Measurements from ENCODE around the gene WDFY1.
A peak's percentile ranks its signal among the peaks of the same experiment; 100 is the strongest.
"Not testable (repeated sequence)": the region's sequence is repeated elsewhere in the genome, so short reads cannot be mapped to it uniquely, and the experiment has no call there.

WDFY1 gene

DNA sequence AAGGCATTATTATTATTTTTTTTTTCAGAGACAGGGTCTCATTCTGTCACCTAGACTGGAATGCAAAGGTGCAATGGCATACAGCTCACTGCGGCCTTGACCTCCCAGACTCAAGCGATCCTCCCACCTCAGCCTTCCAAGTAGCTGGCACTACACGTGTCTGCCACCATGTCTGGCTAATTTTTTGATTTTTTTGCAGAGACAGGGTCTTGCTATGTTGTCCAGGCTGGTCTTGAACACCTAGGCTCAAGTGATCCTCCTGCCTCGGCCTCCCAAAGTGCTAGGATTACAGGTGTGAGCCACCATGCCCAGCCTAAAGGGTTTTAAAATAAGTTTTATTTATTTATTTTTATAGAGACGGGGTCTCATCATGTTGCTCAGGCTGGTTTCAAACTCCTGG lies 62.4 kb downstream of the WDFY1 start:
- H3K4me3 ChIP-seq (ENCODE audit: control insufficient read depth, low read depth, low read length) = no peak overlapping the region
- DNase-seq (ENCODE audit: low read depth) = no peak
- TF ChIP-seq, protein P1, sequence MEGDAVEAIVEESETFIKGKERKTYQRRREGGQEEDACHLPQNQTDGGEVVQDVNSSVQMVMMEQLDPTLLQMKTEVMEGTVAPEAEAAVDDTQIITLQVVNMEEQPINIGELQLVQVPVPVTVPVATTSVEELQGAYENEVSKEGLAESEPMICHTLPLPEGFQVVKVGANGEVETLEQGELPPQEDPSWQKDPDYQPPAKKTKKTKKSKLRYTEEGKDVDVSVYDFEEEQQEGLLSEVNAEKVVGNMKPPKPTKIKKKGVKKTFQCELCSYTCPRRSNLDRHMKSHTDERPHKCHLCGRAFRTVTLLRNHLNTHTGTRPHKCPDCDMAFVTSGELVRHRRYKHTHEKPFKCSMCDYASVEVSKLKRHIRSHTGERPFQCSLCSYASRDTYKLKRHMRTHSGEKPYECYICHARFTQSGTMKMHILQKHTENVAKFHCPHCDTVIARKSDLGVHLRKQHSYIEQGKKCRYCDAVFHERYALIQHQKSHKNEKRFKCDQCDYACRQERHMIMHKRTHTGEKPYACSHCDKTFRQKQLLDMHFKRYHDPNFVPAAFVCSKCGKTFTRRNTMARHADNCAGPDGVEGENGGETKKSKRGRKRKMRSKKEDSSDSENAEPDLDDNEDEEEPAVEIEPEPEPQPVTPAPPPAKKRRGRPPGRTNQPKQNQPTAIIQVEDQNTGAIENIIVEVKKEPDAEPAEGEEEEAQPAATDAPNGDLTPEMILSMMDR (IDR thresholded peaks at IDR 0.05; ENCODE audit: control insufficient read depth, insufficient read depth, low read depth, low read length, missing control alignments) = no peak

DNA sequence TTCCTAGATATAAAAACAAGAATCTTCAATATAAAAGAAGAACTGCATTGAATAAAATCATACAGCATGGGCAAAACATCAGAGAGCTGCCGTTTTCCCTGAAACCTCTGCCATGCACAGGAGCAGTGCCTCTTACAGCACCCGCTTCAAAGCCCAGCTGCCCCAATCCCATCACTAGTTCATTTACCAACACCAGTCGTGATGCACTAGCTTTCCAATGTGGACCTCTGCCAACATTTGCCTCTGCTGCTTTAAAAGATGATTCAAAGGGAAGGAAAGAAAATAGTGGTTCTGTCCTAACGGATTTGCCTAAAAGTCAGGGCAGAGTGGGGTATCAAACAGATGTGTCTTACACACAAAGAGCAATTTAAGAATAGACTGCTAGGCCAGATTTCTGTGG lies 64.3 kb downstream of the WDFY1 start:
- TF ChIP-seq, protein P1 (IDR thresholded peaks at IDR 0.05; ENCODE audit: control insufficient read depth, insufficient read depth, low read depth, low read length, missing control alignments) = no peak
- H3K4me3 ChIP-seq (ENCODE audit: control insufficient read depth, low read depth, low read length) = no peak overlapping the region
- DNase-seq (ENCODE audit: low read depth) = no peak

DNA sequence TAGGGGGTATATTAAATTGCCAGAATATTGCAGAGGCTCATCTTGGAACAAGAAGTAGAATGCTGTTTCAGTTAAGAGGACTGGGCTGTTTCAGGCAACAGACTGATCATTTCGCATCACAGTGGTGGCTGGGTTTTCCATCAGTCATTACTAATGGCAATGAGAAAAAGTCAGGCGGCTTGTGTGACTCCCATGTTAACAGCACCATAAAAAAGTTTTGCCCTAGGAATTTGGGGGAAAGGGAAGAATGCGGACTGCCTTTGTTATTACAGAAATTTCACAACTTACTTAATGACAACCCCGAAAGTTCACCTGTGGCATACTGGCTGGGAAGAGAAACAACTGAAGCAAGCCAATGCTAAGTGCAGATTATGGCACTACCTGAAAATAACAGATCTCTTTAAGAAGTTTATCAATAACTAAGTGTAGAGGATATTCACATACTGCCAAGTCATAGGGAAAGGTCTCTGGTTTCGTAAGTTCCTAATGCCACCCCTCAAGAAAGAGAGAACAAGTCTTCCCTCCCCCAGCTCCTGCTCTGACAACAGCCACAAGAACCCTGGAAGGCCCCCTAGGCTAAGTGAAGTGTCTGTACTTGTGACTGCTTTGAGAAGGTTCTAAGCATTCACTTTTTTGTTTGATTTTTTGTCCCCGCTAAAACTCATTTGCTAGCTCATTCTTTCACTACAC lies 67.3 kb downstream of the WDFY1 start:
- TF ChIP-seq, protein P1 (IDR thresholded peaks at IDR 0.05; ENCODE audit: control insufficient read depth, insufficient read depth, low read depth, low read length, missing control alignments) = no peak
- no peak for DNase-seq (ENCODE audit: low read depth)
- H3K4me3 ChIP-seq (ENCODE audit: control insufficient read depth, low read depth, low read length) = no peak overlapping the region

DNA sequence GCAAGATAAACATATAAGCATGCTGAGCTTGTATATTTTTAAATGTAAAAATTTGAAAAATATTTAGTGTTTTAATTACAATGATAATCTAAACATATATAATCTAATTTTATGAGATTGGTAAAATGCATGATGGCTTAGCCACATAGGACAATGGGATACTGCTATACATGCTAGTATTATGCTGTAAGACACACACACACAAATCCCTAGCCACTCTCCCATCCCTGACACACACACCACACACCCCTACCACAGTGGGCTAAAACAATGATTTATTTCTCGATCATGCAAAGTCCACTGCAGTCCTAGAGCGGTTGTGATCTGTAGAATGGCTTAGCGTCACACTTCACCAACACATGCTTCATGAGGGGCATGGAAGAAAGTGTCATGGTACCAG lies 71.5 kb downstream of the WDFY1 start:
- DNase-seq (ENCODE audit: low read depth) = no peak
- TF ChIP-seq, protein P1 (IDR thresholded peaks at IDR 0.05; ENCODE audit: control insufficient read depth, insufficient read depth, low read depth, low read length, missing control alignments) = no peak
- H3K4me3 ChIP-seq (ENCODE audit: control insufficient read depth, low read depth, low read length) = no peak overlapping the region

- H3K4me3 ChIP-seq (ENCODE audit: control insufficient read depth, low read depth, low read length); DNase-seq (ENCODE audit: low read depth): not testable (repeated sequence)
Observed at GRCh38 chr2:223872772-223873171, 72.4 kb downstream of the WDFY1 start.

DNA sequence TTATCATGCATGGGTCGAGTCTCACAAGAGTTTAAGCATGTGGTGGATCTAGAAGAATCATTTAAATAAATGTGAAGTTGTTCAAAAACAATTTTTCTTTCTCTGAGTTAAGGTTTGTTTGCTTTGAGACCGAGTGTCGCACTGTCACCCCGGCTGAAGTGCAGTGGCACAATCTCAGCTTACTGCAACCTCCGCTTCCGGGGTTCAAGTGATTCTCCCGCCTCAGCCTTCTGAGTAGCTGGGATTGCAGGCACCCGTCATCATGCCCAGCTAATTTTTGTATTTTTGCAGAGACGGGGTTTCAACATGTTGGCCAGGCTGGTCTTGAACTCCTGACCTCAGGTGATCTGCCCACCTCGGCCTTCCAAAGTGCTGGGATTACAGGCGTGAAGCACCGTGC lies 73.5 kb downstream of the WDFY1 start:
- not testable (repeated sequence) for H3K4me3 ChIP-seq (ENCODE audit: control insufficient read depth, low read depth, low read length); DNase-seq (ENCODE audit: low read depth)

DNA sequence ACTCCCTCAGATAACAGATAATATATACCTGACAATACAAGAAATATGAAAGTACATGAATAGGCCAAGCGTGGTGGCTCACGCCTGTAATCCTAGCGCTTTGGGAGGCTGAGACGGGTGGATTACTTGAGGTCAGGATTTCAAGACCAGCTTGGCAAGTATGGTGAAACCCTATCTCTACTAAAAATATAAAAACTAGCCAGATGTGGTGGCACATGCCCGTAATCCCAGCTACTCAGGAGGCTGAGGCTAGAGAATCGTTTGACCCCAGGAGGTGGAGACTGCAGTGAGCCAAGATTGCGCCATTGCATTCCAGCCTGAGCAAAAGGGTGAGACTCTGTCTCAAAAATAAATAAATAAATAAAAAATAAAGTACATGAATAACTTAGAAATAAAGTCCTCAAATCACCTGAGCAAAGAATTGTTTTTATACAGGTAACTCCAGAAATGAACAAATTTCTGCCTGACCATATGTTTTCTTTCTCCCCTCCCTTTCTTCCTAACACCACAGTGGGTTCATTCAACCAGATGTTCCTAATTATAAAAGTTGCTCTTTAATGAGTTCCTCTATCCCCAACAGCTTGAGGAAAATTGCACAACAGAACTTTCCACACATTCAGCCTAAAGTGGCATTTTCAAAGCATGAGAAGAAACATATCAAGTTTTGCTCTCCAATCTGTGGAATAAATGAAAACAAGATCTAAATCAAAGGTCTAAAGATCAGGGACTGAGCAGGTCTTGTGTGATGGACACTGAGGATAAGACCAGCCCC lies 74.1 kb downstream of the WDFY1 start:
- DNase-seq (ENCODE audit: low read depth) = peak; percentile 17
- TF ChIP-seq, protein P1 (IDR thresholded peaks at IDR 0.05; ENCODE audit: control insufficient read depth, insufficient read depth, low read depth, low read length, missing control alignments) = no peak
- H3K4me3 ChIP-seq (ENCODE audit: control insufficient read depth, low read depth, low read length) = no peak overlapping the region
